ENCODE data around the gene HHAT.
"Not testable (repeated sequence)": the region's sequence is repeated elsewhere in the genome, so short reads cannot be mapped to it uniquely, and the experiment has no call there.

The HHAT gene

DNA sequence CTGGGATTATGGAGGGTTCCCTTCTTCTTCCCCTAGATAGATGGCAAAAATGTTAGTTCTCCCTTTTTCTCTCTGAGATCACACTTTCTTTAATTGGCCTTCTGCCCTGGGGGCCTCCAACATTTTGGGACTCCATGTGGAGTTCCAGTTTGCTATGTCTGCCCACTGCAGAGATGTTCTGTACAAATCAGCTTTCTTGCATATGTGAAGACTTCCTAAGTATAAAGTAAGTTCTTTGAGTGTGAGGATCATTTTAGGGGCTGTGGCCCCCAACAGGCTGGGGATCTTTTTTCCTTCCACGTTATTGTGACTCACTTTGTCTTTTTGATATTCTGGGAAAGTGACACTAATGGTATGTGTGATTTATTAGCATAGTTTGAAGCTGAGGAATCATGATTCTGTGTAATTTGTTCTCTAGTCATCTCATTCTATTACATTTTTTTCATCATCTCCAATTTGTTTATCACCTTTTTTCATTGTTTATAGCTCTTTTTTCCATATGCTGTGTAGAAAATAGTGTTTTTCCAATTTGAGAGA is 48.2 kb downstream of the HHAT start:
- H3K27ac ChIP-seq: peak overlapping the region in 1 of 21 experiments; percentile 56
- H3K4me3 ChIP-seq: no peak overlapping the region

DNA sequence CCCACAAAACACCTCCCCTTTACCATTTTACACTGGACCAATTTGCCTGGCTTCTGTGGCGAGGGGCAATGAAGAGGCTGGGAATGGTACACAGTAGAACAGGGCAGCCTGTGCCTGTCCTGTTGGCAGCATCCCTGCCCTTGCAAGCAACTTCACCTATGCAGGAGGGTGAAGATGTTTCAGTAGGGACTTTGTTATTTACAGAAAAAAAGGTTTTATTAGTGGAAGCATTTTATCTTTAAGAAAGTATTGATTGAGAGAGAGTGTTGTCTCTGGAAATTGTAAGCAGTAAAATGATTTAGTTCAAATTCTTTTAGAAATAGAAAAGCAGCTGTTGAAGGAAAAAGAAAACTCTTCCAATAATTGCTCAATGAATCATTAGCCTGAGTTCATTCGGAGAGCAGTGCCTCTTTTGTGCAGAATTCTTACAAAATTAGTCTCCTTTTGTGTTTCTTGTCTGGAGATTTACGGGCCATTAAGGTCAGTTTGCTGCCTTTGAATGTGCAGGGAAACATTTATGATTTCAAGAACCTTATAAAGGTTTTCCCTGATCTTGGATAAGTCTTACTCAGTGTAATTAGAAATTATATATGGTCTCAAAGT is 49.1 kb downstream of the HHAT start:
- peak overlapping the region in 1 of 21 experiments; percentile 56 for H3K27ac ChIP-seq

DNA sequence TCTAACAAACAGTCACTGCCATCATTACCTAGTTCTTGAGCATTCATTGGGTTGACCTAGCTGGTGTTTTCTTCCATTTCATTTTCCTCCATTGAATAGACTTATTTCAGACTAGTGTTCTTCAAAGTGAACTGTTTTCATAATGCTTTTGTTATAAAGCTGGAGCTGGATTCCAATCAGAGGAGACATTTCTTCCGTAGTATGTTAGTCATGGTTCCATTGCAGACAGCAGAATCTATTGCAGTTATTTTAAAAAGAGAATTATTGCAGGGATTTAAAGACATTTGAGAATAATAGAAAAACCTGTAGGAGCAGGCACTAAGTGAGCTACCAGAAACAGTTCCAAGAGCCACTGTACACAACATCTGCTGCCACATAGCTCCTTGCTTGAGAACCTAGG is 50.0 kb downstream of the HHAT start:
- Histone ChIP-seq H3K4me3 (no peak overlapping the region), H3K27ac (no peak overlapping the region)

More for the DNA sequence above, 49.1 kb downstream of the HHAT start:
- no peak overlapping the region for H3K4me3 ChIP-seq

DNA sequence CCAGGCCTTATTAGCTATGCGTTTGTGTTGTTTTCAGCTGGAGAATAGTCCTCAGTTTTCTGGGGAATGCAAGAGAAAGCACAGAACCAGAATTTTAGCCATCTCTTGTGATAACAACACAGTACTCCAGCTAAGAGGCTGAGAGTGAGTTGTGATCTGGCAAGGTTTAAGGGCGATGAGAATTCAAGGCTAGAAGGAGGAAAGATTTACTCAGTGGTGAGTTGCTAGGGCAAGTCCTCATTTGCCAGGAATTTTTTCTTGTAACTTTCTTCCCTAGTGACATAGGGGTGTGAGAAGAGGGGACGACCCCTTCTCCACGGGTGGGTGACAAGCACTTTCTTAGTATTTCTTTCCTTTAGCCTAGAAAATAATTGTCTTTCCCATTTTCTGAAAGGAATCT is 53.2 kb downstream of the HHAT start:
- Histone ChIP-seq H3K27ac (no peak overlapping the region), H3K4me3 (no peak overlapping the region)

DNA sequence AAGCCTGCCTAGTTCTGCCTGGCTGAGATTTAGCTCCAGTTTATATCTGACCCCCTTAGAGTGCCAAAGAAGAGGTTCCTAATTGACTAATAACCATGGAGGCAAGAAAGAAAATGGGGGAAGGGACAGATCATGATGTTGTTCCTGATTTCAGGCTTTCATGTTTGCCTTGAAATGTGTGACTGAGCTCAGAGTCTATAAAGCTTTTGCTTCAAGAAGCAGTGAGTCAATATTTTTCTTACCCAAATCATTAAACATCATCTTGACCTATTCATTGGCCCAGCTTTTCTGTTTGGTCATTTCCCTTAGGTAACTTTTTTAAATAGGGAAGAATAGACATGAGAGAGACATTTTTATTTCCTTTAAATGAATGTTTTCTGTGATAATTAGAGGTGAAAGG is 55.9 kb downstream of the HHAT start:
- Histone ChIP-seq H3K4me3 (no peak overlapping the region), H3K27ac (no peak overlapping the region)

- H3K4me3 ChIP-seq: no peak overlapping the region
- H3K27ac ChIP-seq: no peak overlapping the region
These were observed 56.5 kb downstream of the HHAT start for GRCh38 chr1:210385228-210385627.

GRCh38 chr1:210394281-210394821 is 65.6 kb downstream of the HHAT start:
- Histone ChIP-seq H3K27ac (no peak overlapping the region), H3K4me3 (no peak overlapping the region)

- no peak overlapping the region for H3K4me3 ChIP-seq
- H3K27ac ChIP-seq: no peak overlapping the region
These were observed 67.8 kb downstream of the HHAT start for GRCh38 chr1:210396541-210396940.

DNA sequence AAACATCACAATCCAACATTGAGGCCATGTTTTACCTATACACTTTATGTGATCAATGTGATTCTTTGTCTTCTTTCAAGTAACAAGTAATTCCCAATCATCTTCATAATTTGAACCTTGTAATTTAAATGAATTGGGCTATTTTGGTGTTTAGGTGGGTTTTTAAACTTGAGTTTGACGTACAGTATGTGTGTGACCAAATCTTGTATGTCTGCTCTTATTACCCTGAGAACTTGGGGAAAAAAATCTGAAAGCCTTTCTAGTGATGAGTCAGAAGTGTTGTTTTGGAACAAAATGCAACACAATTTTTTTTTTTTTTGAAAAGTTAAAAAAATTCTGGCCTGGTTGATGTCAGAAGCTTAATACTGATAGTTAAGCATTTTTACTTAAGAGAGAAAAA is 68.5 kb downstream of the HHAT start:
- no peak overlapping the region for H3K27ac ChIP-seq
- H3K4me3 ChIP-seq: no peak overlapping the region

- H3K27ac ChIP-seq: no peak overlapping the region
- no peak overlapping the region for H3K4me3 ChIP-seq
These were observed 69.0 kb downstream of the HHAT start for GRCh38 chr1:210397681-210398080.

DNA sequence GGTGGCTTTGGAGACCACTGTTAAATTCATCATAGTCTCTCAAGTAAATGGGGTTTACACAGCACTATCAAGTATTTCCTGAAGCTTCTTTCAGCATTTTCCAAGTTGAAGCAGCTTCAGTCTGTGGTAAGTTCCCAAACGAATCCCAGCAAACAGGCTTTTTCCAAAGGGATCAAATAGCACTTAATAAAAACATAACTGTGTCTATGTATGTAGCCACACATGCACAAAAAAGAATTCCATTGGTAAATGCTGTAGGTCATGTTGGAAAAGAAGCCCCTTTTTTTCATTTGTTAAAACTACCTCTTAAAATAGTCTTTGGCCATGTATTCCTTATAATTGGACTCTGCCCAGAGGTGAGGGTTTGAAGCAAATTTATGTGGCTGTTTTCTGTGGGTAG is 69.8 kb downstream of the HHAT start:
- no peak overlapping the region for H3K4me3 ChIP-seq
- no peak overlapping the region for H3K27ac ChIP-seq

GRCh38 chr1:210400043-210400840 is 71.5 kb downstream of the HHAT start:
- H3K4me3 ChIP-seq: no peak overlapping the region
- no peak overlapping the region for H3K27ac ChIP-seq

- Histone ChIP-seq H3K4me3 (no peak overlapping the region), H3K27ac (no peak overlapping the region)
These were observed 73.9 kb downstream of the HHAT start for GRCh38 chr1:210402560-210402959.

GRCh38 chr1:210405316-210405715 is 76.6 kb downstream of the HHAT start:
- peak overlapping the region in 2 of 21 experiments; percentile 24 to 29 for H3K27ac ChIP-seq
- H3K4me3 ChIP-seq: no peak overlapping the region

GRCh38 chr1:210406341-210406740 is 77.6 kb downstream of the HHAT start:
- not testable (repeated sequence) for H3K27ac ChIP-seq, H3K4me3 ChIP-seq

DNA sequence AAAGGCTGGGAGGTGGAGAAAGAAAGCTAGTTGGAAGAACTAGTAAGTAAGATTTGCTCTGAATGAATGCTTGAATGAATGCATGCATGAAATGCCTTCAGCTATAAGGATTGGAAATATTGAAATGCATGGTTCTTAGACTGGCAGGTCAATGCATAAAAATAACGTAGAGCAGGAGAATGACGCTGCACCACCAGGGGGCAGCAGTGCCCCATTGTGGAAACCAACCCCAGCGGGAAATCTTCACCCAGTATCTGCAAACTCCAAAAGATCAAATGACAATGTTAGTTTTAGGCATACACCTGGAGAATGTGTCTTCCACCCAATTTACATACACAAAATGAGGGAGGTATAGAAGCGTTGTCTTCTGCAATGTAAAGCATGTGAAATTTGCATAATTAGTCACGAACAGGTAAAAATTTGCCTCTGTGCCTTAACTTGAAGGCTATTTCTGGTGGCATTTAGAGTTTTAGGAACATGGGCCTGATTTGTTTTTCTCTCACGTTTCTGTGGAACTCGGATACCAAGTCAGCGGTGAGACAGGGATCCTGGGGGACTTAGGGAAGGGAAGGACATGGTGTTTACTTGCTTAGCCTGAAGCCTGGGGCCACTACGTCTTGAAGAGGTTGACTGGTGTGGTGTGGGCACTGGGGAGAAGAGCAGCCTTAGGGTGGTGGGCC is 78.6 kb downstream of the HHAT start:
- no peak overlapping the region for H3K4me3 ChIP-seq
- H3K27ac ChIP-seq: no peak overlapping the region

- Histone ChIP-seq H3K4me3 (no peak overlapping the region), H3K27ac (no peak overlapping the region)
These were observed 79.2 kb downstream of the HHAT start for GRCh38 chr1:210407887-210408252.

- Histone ChIP-seq H3K4me3 (no peak overlapping the region), H3K27ac (no peak overlapping the region)
These were observed 83.5 kb downstream of the HHAT start for GRCh38 chr1:210412240-210412639.

DNA sequence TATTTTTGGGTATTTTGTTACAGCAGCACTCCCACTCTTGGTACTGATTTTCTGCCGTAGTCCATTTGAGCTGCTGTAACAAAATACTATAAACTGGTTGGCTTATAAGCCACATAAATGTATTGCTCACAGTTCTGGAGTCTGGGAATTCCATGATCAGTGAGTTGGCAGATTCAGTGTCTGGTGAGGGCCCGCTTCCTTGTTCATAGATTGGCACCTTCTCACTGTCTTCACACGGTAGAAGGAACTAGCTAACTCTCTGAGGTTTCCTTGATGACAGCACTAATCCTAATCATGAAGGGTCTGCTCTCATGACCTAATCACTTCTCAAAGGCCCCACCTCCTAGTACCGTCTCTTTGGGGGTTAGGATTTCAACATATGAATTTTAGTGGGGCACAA is 85.2 kb downstream of the HHAT start:
- Histone ChIP-seq H3K27ac (no peak overlapping the region), H3K4me3 (no peak overlapping the region)

- H3K4me3 ChIP-seq: no peak overlapping the region
- no peak overlapping the region for H3K27ac ChIP-seq
These were observed 87.2 kb downstream of the HHAT start for GRCh38 chr1:210415846-210416448.

Measured in skin epidermis (tissue), 12 donors.